Muscle layer of colon (tissue), 2 donors: ENCODE data around the gene USH2A.
A peak's percentile ranks its signal among the peaks of the same experiment; 100 is the strongest.

Experiments used
- H3K27ac ChIP-seq: one replicate; pipeline ENCODE4 v1.7.0; 2013; ENCODE audit warnings: low read depth, mild to moderate bottlenecking, low read length, moderate library complexity
- H3K27me3 ChIP-seq, 2 donors: one replicate each; pipeline ENCODE4 v1.7.0; 2013; ENCODE audit warnings: low read length in 2 of 2, mild to moderate bottlenecking in 2 of 2; ENCODE audit not compliant: insufficient read depth in 2 of 2, control insufficient read depth in 1 of 2
- H3K36me3 ChIP-seq: one replicate; pipeline ENCODE4 v1.7.0; 2013; ENCODE audit warnings: mild to moderate bottlenecking, low read length; ENCODE audit not compliant: insufficient read depth
- H3K4me1 ChIP-seq: one replicate; pipeline ENCODE4 v1.7.0; 2013; ENCODE audit warnings: mild to moderate bottlenecking, low read length; ENCODE audit not compliant: insufficient read depth
- H3K4me3 ChIP-seq, 2 donors: one replicate each; pipeline ENCODE4 v1.7.0; 2013; ENCODE audit warnings: low read length in 2 of 2, low read depth in 1 of 2, mild to moderate bottlenecking in 1 of 2, moderate library complexity in 1 of 2
- H3K9ac ChIP-seq: one replicate; pipeline ENCODE4 v1.7.0; 2013; ENCODE audit warnings: low read length
- H3K9me3 ChIP-seq: one replicate; pipeline ENCODE4 v1.7.0; 2013; ENCODE audit warnings: mild to moderate bottlenecking, low read length
- donor health status: abdominal sarcoma.
- donor health status: Adenocarcinoma of cecum.

Gene USH2A

DNA sequence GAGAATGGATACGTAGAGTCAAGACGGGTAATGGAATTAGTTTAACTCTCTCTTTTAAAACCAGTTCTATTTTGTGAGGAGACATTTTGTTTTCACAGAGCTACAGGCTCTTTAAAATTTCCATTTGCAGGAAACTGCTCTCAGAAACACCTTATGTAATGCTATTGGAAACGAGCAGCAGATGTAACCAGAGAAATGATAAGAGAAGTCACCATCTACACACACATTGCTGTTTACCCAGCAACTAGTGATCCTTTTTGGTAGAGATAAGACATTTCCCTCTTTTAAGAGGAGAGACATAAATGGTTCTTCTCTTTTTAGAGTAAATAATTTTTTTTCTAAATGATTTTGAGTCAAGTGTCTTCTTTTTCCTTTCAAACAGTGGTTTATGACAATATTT lies 775.5 kb downstream of the USH2A start:
- Histone ChIP-seq H3K9me3 (no peaks in the 10 kb centered on the region), H3K4me1 (no peaks in the 10 kb centered on the region), H3K27ac (no peak overlapping the region)

DNA sequence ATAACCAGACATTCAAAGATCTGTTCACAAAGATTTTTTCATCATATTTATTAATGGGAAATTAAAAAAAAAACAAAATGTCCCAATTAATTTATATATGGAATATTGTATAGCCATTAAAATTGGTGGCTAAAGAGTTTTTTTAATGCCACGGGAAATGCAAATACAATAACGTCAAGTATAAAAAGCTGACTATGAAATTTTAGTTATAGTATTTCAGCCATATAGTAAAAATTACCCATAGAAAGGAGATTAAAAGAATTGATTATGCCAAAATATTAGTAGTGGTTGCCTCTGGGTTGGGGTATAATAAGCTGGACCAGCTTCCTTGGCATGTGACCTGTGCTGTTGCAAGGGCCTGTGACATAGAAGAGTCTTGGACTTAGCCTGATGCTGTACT lies 777.4 kb downstream of the USH2A start:
- no peak overlapping the region for H3K4me3 ChIP-seq
- H3K4me1 ChIP-seq = no peaks in the 10 kb centered on the region
- no peaks in the 10 kb centered on the region for H3K36me3 ChIP-seq
- H3K9ac ChIP-seq = no peak overlapping the region
- H3K27me3 ChIP-seq = no peaks in the 10 kb centered on the region
- no peak overlapping the region for H3K27ac ChIP-seq
- no peaks in the 10 kb centered on the region for H3K9me3 ChIP-seq

More for the DNA sequence above, 775.5 kb downstream of the USH2A start:
- no peak overlapping the region for H3K9ac ChIP-seq
- H3K27me3 ChIP-seq = no peaks in the 10 kb centered on the region
- H3K36me3 ChIP-seq = no peaks in the 10 kb centered on the region
- no peak overlapping the region for H3K4me3 ChIP-seq

DNA sequence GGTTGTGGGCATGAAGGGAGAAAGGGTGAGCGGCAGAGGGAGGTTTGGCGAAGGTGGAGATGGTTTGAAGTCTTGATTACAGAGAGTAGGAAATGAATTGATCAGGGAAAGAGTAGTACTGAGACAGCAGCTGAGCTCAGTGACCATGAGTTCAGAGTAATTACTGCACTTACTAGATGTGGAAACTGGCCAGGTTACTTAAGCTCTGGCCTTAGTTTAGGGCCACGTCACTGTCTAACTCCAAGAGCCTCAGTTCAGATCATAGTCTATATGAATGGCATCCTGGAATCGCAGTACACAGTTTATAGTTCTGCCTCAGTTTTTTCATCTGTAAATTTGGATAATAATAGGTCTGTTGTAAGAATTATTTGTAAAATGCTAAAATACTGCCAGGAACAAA lies 778.1 kb downstream of the USH2A start:
- no peak overlapping the region for H3K27ac ChIP-seq
- H3K36me3 ChIP-seq = no peaks in the 10 kb centered on the region
- H3K4me3 ChIP-seq = no peak overlapping the region
- no peak overlapping the region for H3K9ac ChIP-seq
- no peaks in the 10 kb centered on the region for H3K4me1 ChIP-seq
- H3K27me3 ChIP-seq = no peaks in the 10 kb centered on the region
- no peaks in the 10 kb centered on the region for H3K9me3 ChIP-seq

DNA sequence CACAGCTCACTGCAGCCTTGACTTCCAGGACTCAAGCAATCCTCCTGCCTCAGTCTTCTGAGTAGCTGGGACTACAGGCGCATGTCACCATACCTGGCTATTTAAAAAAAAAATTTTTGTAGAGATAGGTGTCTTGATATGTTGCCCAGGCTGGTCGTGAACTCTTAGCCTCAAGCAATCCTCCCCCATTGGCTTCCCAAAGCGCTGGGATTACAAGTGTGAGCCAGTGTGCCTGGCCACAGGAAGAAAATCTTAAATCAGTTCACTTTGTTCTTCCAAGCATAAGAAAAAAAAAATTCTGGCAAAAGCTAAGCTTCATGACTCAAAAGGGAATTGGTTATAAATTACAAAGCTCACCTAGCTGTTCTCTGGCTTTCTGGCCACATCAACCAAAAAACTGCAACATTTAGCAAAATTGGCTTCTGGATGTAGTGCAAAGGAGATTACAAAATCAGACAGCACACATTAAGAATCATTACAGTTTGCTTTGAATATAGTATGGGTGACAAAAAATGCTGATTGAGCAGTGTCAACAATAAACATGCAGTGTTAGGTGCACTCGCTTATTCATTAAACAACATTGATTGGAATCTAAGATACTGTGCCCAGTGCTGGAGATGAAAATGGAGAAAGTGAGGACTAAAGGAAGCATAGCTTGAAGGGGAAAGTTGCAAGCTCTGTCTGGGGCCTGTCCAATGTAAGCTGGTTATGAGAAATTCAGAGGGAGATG lies 779.5 kb downstream of the USH2A start:
- Histone ChIP-seq H3K9me3 (no peaks in the 10 kb centered on the region), H3K9ac (no peak overlapping the region), H3K27me3 (no peaks in the 10 kb centered on the region), H3K4me1 (no peaks in the 10 kb centered on the region), H3K36me3 (no peaks in the 10 kb centered on the region), H3K27ac (no peak overlapping the region), H3K4me3 (no peak overlapping the region)

DNA sequence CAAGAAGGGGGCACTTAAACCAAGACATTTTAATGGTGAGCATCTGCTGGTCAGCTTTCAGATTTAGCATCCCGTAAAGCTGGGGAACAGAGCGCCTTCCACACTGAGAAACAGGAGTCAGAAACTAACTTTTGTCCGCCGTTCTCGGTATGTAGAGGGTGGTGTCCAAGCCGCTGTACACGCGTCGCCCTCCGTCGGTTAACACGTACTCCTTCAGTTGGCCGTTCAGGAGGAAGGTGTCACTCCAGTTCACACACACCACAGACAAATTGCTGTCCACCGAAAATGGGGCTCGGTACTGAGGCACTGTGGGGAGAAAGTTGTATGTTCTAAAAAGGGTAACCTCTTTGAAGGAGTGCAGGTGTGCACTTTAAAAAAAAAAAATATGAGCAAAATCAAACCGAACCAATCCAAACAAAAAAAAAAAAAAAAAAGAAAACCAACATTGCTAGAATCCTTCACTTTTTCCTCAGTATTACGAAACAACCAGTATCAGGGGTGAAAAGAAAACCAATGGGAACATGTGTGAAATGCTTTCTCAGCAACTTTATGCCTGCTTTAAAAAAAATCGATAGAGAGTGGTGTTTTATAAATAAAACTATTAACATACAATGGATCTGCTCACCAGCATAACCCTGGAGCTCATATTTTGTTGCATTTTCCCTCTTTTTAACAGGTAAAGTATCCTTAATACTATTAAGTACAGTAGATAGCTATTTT lies 782.7 kb downstream of the USH2A start:
- no peak overlapping the region for H3K4me3 ChIP-seq
- no peak overlapping the region for H3K27ac ChIP-seq
- no peaks in the 10 kb centered on the region for H3K27me3 ChIP-seq
- no peaks in the 10 kb centered on the region for H3K36me3 ChIP-seq
- H3K9ac ChIP-seq = no peak overlapping the region
- no peaks in the 10 kb centered on the region for H3K9me3 ChIP-seq
- H3K4me1 ChIP-seq = peaks cover 12% of the 10 kb centered on the region

DNA sequence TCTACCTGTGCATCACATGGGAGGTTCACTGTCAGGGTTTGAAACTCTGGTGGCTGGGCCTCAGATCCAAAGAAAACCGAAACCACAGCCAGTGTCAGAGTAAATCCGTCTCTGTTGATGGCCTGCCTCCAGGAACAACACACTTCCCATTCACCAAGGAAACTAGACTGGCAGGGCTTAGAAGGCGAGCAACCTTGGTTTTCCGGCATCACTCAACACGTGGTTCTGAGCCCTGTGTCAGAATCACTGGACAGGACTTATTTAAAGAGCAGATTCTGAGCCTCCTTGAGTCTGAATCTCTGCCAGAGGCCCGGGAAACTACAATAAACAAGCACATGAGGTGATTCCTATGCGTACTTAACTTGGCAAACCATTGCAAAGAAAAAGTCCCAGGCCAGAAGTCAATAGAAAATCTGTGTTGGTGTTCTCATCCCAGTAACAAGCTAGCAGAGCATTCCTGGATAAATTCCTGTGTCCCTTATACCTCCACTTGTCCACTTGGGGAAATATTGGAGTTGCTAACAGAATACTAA lies 786.1 kb downstream of the USH2A start:
- H3K4me1 ChIP-seq = peaks cover 12% of the 10 kb centered on the region
- no peaks in the 10 kb centered on the region for H3K36me3 ChIP-seq
- no peaks in the 10 kb centered on the region for H3K27me3 ChIP-seq
- peak overlapping the region; percentile 10 for H3K27ac ChIP-seq
- H3K9me3 ChIP-seq = no peaks in the 10 kb centered on the region
- no peak overlapping the region for H3K9ac ChIP-seq
- peak overlapping the region in 1 of 2 donors; percentile 12 for H3K4me3 ChIP-seq

DNA sequence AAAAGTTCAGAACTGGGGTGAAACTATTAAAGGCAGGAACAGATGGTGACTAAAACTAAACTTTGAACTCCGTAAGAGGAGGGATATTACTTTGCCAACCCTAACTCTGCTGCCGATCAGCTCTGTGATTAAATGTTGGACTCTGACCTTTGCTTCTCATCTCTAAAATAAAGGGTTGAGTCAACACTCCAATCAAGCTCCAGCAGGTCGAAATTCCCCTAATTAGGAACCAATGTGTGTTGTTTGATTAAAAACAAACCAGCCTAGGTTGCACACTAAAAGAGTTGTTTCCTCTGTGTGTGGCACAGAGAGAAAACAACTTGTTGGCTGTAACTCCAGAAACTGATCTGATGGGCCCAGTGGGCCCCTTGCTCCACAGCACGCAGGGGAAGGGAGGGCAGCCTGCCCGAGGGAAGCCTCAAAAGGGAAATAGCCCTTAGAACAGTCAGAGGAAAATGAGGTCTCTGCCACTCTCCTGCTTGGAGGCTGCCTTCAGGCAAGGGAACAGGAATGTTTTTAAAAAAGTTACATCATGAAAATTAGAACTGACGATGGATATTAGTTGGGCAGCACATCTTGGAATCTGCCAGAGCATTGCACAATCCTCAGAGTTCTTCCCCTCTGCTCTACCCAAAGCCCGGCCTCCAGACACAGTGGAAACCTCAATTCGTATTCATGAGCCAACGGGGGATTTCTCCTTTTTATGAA lies 786.8 kb downstream of the USH2A start:
- H3K36me3 ChIP-seq = no peaks in the 10 kb centered on the region
- peak overlapping the region; percentile 10 for H3K27ac ChIP-seq
- peak overlapping the region in 1 of 2 donors; percentile 12 for H3K4me3 ChIP-seq
- no peak overlapping the region for H3K9ac ChIP-seq
- no peaks in the 10 kb centered on the region for H3K27me3 ChIP-seq
- no peaks in the 10 kb centered on the region for H3K9me3 ChIP-seq
- H3K4me1 ChIP-seq = peaks cover 13% of the 10 kb centered on the region

DNA sequence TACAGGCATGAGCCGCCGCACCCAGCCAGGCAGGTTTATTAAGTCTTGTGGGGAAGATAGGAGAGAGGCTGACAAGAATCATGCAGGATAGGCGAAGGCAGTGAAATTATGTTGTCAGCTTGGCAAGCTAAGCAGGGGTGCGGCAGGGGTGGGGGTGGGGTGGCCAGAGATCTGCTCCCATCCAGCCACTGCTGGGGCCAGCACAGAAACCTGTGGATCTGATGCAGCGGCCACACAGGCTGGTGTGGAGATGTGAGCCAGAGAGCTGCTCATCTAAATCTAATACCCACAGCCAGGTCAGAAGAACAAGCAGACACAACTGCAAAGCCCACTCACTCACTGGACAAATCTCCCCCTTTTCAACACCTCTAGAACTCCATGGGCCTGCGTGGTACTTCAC lies 787.4 kb downstream of the USH2A start:
- no peaks in the 10 kb centered on the region for H3K36me3 ChIP-seq
- peaks cover 16% of the 10 kb centered on the region for H3K4me1 ChIP-seq
- H3K4me3 ChIP-seq = no peak overlapping the region
- H3K27ac ChIP-seq = no peak overlapping the region
- H3K9me3 ChIP-seq = no peaks in the 10 kb centered on the region
- no peaks in the 10 kb centered on the region for H3K27me3 ChIP-seq
- no peak overlapping the region for H3K9ac ChIP-seq

DNA sequence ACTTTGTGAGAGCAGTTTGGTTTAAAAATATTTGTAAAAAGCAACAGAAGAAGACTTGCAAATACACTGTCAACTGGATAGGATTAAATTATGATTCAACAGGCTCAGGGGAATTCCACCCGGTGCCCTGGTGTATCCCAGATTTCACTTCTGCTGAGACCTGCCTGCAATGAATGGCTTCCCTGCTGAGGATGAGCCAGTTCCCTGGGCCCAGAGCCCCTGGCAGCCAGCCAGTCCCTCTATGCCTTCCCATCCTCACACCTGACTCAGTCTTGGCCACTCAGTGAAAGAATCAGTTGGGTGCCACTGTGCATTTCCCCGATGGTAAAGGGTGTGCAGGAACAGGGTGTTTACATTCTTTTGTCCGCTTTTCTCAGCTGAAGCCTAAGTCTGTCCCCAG lies 791.8 kb downstream of the USH2A start:
- Histone ChIP-seq H3K4me3 (no peak overlapping the region), H3K36me3 (no peaks in the 10 kb centered on the region), H3K9me3 (no peaks in the 10 kb centered on the region), H3K27me3 (no peaks in the 10 kb centered on the region), H3K4me1 (peaks cover 6% of the 10 kb centered on the region), H3K9ac (no peak overlapping the region), H3K27ac (no peak overlapping the region)

DNA sequence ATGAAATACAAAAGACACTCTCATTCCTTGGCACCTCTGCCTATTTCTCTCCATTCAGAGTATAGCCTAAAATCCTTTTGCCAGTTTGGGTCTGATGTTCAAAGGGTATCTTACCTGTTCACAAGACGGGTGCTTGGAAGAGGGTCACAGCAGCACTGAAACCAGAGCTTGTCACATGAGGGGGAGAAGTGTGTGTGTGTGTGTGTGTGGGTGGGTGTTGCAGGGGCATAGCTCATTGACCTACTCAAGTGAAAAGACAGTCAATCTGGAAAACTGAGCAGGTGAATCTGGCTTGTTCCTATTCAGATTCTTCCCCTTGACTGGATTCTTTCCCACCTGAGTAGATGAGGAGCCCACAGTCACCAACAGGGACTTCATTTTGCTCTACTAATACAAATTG lies 792.2 kb downstream of the USH2A start:
- Histone ChIP-seq H3K27ac (no peak overlapping the region), H3K9ac (no peak overlapping the region), H3K4me3 (no peak overlapping the region), H3K36me3 (no peaks in the 10 kb centered on the region), H3K27me3 (no peaks in the 10 kb centered on the region), H3K4me1 (peaks cover 4% of the 10 kb centered on the region), H3K9me3 (no peaks in the 10 kb centered on the region)

DNA sequence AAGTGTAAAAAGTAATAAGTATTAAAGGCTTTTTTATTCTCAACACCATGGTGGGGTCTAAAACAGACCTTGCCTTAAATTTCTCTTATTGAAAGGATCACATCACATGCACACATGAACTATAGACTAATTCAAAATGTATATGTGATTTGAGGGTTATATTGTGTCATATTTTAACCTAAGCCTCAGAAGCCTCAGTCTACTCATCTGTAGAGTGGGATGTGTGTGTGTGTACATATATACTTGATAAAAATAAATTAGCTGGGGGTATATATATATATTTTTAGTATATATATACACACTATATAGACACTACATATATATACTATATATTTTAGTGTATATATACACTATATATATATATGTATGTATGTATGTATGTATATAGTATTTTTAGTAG lies 797.3 kb downstream of the USH2A start:
- Histone ChIP-seq H3K9me3 (no peaks in the 10 kb centered on the region), H3K27me3 (no peaks in the 10 kb centered on the region), H3K9ac (no peak overlapping the region), H3K27ac (no peak overlapping the region), H3K4me1 (peaks cover 13% of the 10 kb centered on the region), H3K4me3 (no peak overlapping the region), H3K36me3 (peaks cover 5% of the 10 kb centered on the region)
